SJSA1 (cell line): ENCODE results near the gene INPP5A. TPM values are rescaled to one million over a fixed set of nuclear protein-coding genes. Genes with fewer than 3 reads are reported as not detected.

Source experiments
- DNase-seq, 2 experiments: peaks; one replicate each; pipeline ENCODE4 v3.0.0-alpha.2; 2015 to 2020; ENCODE audit warnings: low spot score in 2 of 2, low read depth in 1 of 2
- H3K27ac ChIP-seq: fragments of 250-450 bp; sonication (Bioruptor Pico); 2 replicates; pipeline ENCODE4 v1.5.1; 2020; ENCODE audit warnings: mild to moderate bottlenecking, moderate library complexity
- H3K27me3 ChIP-seq: fragments of 250-450 bp; sonication (Bioruptor Pico); replicated peaks from 2 replicates; pipeline ENCODE4 v1.5.1; 2020; ENCODE audit warnings: mild to moderate bottlenecking, moderate library complexity
- H3K36me3 ChIP-seq: fragments of 250-450 bp; sonication (Bioruptor Pico); 2 replicates; pipeline ENCODE4 v1.5.1; 2020; ENCODE audit warnings: mild to moderate bottlenecking
- H3K4me1 ChIP-seq: fragments of 250-450 bp; sonication (Bioruptor Pico); replicated peaks from 2 replicates; pipeline ENCODE4 v1.6.1; 2021; ENCODE audit warnings: mild to moderate bottlenecking
- H3K4me3 ChIP-seq: fragments of 250-450 bp; sonication (Bioruptor Pico); 2 replicates; pipeline ENCODE4 v1.5.1; 2020; ENCODE audit warnings: mild to moderate bottlenecking
- H3K9me3 ChIP-seq: fragments of 250-450 bp; sonication (Bioruptor Pico); replicated peaks from 2 replicates; pipeline ENCODE4 v1.5.1; 2020; ENCODE audit warnings: mild to moderate bottlenecking
- total RNA-seq: library from RNA; depleted of rRNA; stranded (reverse); fragments of >200 nt; shearing (Covaris generic); gene quantifications from 2 replicates; pipeline ENCODE4 v1.2.3, GENCODE V29; 2014

Gene INPP5A
- total RNA-seq, 1 experiment from 2014 or later = 56.8 TPM

DNA sequence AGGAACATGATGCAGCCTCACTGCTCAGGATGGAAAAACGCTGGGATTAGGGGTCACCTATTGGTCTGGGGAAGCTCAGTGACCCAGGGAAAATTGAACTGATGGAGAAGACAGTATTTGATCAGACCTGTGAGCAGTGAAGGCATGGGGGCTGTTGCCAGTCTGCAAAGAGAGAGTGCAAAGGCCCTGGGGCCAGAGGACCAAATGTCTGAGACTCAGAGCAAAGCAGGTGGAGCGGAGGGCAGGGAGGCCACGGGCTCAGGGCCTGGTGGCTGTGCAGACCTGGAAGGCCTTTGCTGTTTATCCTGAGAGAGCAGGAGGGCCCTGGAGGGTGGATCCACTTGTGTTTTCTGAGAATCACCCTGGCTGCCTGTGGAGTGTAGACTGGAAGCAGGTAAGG, 67.1 kb downstream of the INPP5A start:
- peaks cover 11% of the 10 kb centered on the region for H3K9me3 ChIP-seq

DNA sequence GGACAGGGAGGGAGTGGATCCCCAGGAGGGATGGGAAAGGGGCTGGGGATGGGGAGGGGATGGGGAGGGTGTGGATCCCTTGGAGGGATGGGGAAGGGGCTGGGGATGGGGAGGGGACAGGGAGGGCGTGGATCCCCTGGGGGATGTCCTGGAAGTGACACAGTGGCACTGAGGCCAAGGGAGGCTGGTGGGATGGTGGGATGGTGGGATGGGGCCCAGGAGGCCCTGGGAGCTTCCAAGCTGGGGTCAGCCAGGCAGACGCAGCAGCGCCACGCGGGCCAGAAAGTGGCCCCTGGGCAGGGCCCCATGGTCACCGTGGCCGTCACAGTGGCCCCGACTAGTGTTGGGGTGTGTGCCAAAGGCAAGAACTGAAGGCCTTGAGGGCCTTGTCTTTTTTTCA, 67.8 kb downstream of the INPP5A start:
- peaks cover 18% of the 10 kb centered on the region for H3K4me1 ChIP-seq
- DNase-seq = peak in 1 of 2 experiments; percentile 37

More for the DNA sequence above, 67.1 kb downstream of the INPP5A start:
- Histone ChIP-seq H3K27me3 (no peaks in the 10 kb centered on the region), H3K27ac (no peak overlapping the region), H3K4me3 (no peak overlapping the region), H3K36me3 (no peaks in the 10 kb centered on the region), H3K4me1 (peaks cover 18% of the 10 kb centered on the region)
- DNase-seq = peak in 1 of 2 experiments; percentile 37

GRCh38 chr10:132606031-132606491, 68.5 kb downstream of the INPP5A start:
- Histone ChIP-seq H3K27me3 (no peaks in the 10 kb centered on the region), H3K4me1 (peaks cover 18% of the 10 kb centered on the region), H3K9me3 (no peaks in the 10 kb centered on the region), H3K27ac (no peak overlapping the region), H3K4me3 (no peak overlapping the region), H3K36me3 (no peaks in the 10 kb centered on the region)
- DNase-seq = peak in 1 of 2 experiments; percentile 43

More for the DNA sequence above, 67.8 kb downstream of the INPP5A start:
- H3K9me3 ChIP-seq = peaks cover 4% of the 10 kb centered on the region
- H3K27me3 ChIP-seq = no peaks in the 10 kb centered on the region
- no peaks in the 10 kb centered on the region for H3K36me3 ChIP-seq
- no peak overlapping the region for H3K27ac ChIP-seq
- no peak overlapping the region for H3K4me3 ChIP-seq

DNA sequence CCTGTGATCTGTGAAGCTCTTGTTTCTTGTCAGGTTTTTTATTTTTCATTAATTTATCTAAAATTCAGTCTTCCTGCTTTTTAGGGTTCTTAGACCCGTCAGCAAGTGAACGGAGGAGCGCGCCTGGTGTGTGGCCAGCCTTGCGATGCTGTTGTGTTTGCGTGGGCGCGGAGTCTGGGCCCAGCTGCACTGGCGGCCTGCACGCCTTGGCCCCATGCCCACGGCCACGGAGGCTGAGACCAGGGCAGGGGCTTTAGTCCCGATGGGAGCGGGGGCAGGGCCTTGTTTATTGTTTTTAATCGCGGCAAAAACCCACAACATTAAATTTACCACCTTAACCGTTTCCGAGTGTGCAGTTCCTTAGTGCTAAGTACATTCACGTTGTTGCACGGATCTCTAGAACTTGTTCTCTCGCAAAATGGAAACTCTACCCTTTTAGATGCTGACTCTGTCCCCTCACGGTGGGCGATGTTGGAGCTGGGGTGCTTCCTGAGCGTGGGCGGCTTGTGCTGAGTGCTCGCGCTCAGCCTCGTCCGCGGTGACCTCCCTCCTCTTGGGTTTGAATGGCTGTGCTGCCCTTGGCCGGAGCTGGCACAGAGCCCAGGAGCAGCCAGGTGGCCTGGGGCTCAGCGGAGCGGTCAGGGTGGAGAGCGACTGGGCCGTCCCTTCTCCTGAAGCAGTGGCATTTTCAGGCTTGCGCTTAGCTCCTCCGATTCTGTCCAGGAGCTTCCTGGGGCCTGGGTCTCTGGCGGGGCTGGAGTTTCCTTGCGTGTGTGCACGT, 69.1 kb downstream of the INPP5A start:
- Histone ChIP-seq H3K27me3 (no peaks in the 10 kb centered on the region), H3K27ac (no peak overlapping the region), H3K4me3 (no peak overlapping the region), H3K9me3 (no peaks in the 10 kb centered on the region), H3K36me3 (no peaks in the 10 kb centered on the region), H3K4me1 (peaks cover 18% of the 10 kb centered on the region)
- peak in 1 of 2 experiments; percentile 39 for DNase-seq

- peak in 1 of 2 experiments; percentile 37 for DNase-seq
- no peaks in the 10 kb centered on the region for H3K9me3 ChIP-seq
- H3K27ac ChIP-seq = no peak overlapping the region
- H3K36me3 ChIP-seq = no peaks in the 10 kb centered on the region
- H3K27me3 ChIP-seq = no peaks in the 10 kb centered on the region
- H3K4me3 ChIP-seq = no peak overlapping the region
- peaks cover 12% of the 10 kb centered on the region for H3K4me1 ChIP-seq
Measured at GRCh38 chr10:132607491-132607890, 69.9 kb downstream of the INPP5A start.

DNA sequence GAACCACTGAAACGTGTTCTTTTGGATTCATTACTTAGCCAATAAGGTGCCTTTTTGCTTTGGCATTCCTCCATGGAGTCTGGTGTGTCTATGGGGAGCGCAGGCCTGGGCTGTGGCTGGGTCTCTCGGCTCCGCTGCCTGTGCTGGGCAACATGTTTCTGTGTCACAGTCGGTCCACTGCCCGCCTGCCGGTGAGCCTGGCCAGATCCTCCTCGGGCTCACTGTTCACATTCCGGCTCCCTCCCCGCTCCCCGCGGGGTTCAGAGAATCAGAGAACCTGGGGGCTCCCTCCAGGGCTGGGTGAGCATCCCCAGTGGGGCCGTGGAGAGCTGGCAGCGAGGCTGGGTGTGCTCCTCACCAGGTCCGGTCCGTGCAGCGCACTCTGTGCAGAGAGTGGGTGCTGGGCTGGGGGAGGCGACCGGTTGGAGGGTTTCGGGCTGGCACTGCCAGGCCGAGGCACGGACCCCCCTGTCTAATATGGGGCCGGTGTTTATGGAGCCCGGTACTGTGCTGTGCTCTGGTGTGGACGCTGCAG, 70.4 kb downstream of the INPP5A start:
- H3K36me3 ChIP-seq = no peaks in the 10 kb centered on the region
- no peaks in the 10 kb centered on the region for H3K27me3 ChIP-seq
- H3K4me1 ChIP-seq = peaks cover 6% of the 10 kb centered on the region
- no peaks in the 10 kb centered on the region for H3K9me3 ChIP-seq
- H3K4me3 ChIP-seq = no peak overlapping the region
- peak in 1 of 2 experiments; percentile 40 for DNase-seq
- H3K27ac ChIP-seq = no peak overlapping the region

- Histone ChIP-seq H3K4me3 (no peak overlapping the region), H3K9me3 (no peaks in the 10 kb centered on the region), H3K27me3 (no peaks in the 10 kb centered on the region), H3K4me1 (peaks cover under 1% of the 10 kb centered on the region; the same call in 1 of the 2 replicates), H3K27ac (no peak overlapping the region), H3K36me3 (no peaks in the 10 kb centered on the region)
- peak in 1 of 2 experiments; percentile 36 for DNase-seq
Measured at GRCh38 chr10:132608511-132609195, 71.1 kb downstream of the INPP5A start.

- no peak overlapping the region for H3K4me3 ChIP-seq
- H3K27ac ChIP-seq = no peak overlapping the region
- H3K4me1 ChIP-seq = no peaks in the 10 kb centered on the region
- no peaks in the 10 kb centered on the region for H3K9me3 ChIP-seq
- H3K27me3 ChIP-seq = no peaks in the 10 kb centered on the region
- no peak for DNase-seq
- H3K36me3 ChIP-seq = no peaks in the 10 kb centered on the region
Measured at GRCh38 chr10:132609211-132609610, 71.6 kb downstream of the INPP5A start.

GRCh38 chr10:132610071-132610701, 72.6 kb downstream of the INPP5A start:
- no peaks in the 10 kb centered on the region for H3K9me3 ChIP-seq
- H3K4me1 ChIP-seq = no peaks in the 10 kb centered on the region
- no peak for DNase-seq

GRCh38 chr10:132611026-132611910, 73.7 kb downstream of the INPP5A start:
- H3K36me3 ChIP-seq = no peaks in the 10 kb centered on the region
- H3K4me3 ChIP-seq = no peak overlapping the region
- no peak overlapping the region for H3K27ac ChIP-seq
- no peaks in the 10 kb centered on the region for H3K9me3 ChIP-seq
- no peaks in the 10 kb centered on the region for H3K27me3 ChIP-seq
- no peak for DNase-seq
- H3K4me1 ChIP-seq = no peaks in the 10 kb centered on the region

More at GRCh38 chr10:132610071-132610701, 72.6 kb downstream of the INPP5A start:
- H3K27ac ChIP-seq = no peak overlapping the region
- H3K36me3 ChIP-seq = no peaks in the 10 kb centered on the region
- H3K4me3 ChIP-seq = no peak overlapping the region
- H3K27me3 ChIP-seq = no peaks in the 10 kb centered on the region

DNA sequence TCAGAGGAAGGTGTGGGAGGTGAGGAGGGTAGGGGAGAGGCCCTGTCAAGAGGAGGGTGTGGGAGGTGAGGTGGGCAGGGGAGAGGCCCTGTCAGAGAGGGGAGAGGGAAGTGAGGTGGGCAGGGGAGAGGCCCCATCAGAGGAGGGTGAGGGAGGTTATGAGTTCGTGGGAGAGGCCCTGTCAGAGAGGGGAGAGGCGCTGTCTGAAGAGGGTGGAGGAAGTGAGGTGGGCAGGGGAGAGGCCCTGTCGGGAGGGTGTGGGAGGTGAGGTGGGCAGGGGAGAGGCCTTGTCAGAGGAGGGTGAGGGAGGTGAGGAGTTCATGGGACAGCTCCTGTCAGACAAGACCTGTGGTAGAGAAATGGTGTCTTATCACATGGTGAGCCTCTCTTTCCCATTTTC, 74.4 kb downstream of the INPP5A start:
- Histone ChIP-seq H3K4me3 (no peak overlapping the region), H3K36me3 (no peaks in the 10 kb centered on the region), H3K4me1 (no peaks in the 10 kb centered on the region), H3K27me3 (no peaks in the 10 kb centered on the region), H3K9me3 (no peaks in the 10 kb centered on the region), H3K27ac (no peak overlapping the region)
- no peak for DNase-seq

- Histone ChIP-seq H3K27ac (no peak overlapping the region), H3K9me3 (no peaks in the 10 kb centered on the region), H3K36me3 (no peaks in the 10 kb centered on the region), H3K4me3 (no peak overlapping the region), H3K4me1 (no peaks in the 10 kb centered on the region), H3K27me3 (no peaks in the 10 kb centered on the region)
- no peak for DNase-seq
Measured at GRCh38 chr10:132612571-132613504, 75.3 kb downstream of the INPP5A start.
